GM21367 (cell line): ENCODE measurements around the gene NRSN2.

Experiments used
- ATAC-seq: cut with Tn5 transposase; IDR thresholded peaks from one replicate; pipeline ENCODE4 v1.9.1; 2021; ENCODE audit not compliant: unreplicated experiment

NRSN2 gene

DNA sequence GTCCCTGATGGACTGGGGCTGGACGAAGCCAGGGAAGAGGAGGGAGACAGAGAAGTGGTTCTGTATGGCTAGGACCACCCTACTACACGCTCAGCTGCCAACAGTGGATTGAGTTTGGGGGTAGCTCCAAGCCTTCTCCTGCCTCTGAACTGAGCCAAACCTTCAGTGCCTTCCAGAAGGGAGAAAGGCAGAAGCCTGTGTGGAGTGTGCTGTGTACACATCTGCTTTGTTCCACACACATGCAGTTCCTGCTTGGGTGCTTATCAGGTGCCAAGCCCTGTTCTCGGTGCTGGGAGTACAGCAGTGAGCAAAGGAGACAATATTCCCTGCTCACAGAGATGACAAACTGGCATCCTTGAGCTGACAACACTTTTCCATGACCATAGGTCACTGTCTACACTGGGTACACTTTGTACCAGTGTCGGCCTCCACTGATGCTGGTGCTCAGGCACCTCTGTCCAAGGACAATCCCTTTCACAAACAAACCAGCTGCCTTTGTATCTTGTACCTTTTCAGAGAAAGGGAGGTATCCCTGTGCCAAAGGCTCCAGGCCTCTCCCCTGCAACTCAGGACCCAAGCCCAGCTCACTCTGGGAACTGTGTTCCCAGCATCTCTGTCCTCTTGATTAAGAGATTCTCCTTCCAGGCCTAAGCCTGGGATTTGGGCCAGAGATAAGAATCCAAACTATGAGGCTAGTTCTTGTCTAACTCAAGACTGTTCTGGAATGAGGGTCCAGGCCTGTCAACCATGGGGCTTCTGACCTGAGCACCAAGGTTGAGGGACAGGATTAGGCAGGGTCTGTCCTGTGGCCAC, 49.9 kb downstream of the NRSN2 start:
- ATAC-seq, result no peak

DNA sequence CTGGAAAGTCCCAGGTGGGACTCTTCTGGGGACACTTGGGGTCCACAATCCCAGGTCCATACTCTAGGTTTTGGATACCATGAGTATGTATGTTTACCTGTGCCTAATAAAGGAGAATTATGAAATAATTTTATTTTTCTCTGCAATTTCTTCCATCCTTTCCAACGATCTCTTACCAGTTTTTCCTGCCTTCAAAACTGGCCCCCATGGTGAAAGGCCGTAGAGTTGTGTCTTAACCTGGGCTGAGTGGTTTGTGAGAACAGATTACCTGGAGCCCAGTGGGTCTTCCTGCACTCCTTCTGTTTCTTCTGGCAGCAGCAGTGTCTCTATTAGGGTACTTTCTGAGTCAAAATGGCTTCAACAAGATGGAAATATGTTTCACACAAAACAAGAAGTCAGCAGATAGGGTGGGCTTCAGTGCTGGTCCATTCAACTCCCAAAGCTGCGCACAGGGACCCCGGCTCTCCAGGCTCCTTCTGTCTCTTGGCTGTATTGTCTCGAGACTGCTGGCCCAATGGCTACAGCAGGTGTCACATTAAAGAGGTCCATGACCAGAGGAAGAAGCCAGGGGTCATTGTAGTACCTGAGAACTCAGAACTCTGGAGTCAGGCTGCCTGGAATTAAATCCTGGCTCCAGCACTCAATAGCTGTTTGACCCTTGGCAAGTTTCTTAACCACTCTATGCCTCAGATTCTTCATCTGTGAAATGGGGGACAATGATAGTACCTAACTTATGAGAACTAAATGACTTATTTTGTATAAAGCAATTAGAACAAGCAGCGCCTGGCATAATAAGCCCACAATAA, 50.7 kb downstream of the NRSN2 start:
- no peak for ATAC-seq

DNA sequence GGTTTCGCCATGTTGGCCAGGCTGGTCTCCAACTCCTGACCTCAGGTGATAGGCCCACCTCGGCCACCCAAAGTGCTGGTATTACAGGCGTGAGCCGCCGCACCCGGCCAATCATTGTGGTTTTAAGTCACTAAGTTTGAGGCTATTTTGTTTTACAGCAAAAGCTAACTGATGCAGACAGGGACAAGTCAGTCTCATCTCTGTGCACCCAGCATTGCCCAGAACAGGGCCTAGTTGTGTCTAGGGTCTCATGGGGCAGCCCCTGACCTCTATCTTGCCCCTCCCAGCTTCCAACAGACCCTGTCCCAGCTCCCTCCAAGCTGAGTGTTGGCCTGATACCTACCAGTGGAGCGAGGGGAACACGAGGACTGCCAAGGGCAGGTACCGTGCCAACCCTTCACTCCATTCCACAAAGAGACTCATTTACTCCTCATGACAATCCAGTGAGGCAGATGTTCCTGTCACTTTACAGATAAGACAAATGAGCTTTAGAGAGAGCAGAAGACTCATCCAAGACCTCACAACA, 52.3 kb downstream of the NRSN2 start:
- no peak for ATAC-seq

DNA sequence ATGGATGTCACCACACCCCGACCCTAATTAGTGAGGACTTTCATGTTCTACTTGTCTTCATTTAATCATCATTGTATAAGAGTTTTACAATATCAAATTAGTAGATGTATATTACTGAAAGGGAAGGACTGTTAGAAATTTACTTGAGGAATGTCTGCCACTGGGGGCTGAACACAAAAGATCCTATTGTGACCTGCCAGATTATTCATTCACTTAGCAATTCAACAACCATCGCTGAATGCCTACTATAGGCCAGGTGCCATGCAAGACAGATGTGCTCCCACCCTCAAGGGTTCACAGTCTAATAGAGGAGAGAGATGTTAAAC, 53.2 kb downstream of the NRSN2 start:
- ATAC-seq, result no peak

DNA sequence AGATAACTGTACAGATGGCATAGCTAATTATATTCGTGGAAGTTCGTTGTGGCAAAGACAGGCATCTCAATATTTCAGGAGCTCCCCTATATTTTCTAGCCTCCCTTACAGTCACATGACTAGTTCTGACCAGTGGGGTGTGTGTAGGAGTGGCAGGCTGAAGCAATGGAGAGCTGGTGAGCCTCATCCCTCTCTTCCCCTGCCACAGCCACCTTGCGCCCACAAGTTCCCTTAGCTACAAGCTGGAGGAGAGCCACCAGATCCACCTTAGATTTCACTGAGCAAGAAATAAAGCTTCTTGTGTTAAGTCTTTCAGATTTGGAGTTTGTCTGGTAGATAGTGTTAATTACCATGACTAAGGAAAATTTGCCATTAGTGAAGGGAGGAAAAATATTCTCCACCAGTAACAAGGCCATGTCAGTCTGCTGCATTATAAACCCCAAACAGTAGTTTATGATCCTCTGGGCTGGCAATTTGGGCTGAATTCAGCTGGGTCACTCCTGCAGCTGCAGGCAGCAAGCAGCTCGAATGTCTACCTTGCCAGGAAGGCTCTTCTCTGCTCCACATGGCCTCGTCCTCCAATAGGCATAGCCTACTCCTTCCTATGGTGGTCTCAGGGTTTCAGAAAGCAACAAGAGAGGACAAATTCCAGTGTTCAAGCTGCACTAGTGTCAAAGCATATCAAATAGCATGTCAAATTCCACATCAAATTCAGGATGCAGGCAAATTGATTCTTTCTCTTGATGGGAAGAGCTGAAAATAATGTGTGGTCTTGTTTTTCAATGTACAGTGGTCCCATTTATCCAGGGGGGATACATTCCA, 53.8 kb downstream of the NRSN2 start:
- ATAC-seq, result no peak

DNA sequence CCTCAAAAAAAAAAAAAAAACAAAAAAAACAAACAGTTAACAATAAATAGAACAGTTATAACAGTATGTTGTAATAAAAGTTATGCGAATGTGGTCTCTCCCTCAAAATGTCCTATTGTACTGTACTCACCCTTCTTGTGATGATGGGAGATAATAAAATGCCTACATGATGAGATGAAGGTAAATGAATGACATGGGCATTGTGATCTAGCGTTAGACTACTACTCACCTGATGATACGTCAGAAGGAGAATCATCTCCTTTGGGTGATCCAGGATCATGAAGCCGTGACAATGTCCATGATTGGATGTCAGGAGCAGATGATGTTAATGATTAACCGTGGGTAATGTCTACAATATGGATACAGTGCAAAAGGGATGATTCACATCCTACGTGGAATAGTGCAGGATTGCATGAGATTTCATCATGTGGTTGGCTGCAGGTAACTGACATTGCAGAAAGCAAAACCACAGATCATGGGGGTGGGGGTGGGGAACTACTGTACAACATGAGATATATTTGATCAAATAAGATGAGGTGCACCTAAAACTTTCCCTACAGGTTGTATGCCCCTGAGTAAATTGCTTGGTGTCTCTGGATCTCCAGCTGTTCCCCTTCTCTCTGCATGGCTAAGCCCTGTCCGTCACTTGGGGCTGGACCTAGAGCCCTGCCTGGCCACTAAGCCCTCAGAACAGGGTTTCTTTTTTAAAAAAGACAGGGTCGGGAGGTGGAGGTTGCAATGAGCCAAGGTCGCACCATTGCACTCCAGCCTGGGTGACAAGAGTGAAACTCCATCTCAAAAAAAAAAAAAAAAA, 55.0 kb downstream of the NRSN2 start:
- no peak for ATAC-seq

DNA sequence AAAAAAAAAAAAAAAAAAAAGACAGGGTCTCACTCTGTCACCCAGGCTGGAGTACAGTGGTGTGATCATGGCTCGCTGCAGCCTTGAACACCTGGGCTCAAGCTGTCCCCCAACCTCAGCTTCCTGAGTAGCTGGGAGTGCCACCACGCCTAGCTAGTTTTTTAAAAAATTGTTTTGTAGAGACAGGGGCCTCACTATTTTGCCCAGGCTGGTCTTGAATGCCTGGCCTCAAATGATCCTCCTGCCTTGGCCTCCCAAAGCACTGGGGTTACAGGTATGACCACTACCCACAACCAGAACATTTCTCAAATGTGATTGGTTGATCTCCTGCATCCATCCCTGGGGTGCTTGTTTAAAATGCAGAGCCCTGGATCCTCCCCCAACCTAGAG, 55.6 kb downstream of the NRSN2 start:
- no peak for ATAC-seq

DNA sequence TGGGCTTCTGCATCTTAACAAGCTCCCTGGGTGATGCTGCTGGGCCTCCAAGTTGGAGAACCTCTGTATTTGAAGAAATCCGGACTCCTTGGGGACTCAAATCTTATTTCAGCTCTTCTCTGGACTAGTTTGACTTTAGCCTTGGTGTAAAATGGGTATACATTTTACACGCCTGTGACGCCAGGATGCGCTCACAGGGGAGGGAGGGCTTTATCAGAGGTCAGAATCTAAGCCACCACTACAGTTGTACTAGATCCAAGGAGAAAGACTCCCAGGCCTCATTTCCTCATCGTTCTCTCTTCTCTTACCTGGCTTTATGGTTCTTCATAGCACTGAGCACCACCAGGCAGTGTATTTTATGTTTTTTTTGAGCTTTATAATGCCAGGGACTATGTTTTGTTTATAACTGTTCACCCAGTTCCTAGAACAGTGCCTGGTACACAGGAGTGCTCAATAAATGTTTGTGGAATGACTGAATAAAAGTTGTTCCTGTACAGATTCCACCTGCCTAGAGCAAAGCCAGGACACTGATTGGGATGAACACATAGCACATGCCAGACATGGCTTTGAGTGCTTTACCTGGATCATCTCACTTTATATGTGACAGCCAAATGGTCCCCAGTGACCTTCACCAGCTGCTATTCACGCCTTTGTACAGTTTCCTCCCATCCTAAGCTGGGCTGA, 56.1 kb downstream of the NRSN2 start:
- no peak for ATAC-seq

DNA sequence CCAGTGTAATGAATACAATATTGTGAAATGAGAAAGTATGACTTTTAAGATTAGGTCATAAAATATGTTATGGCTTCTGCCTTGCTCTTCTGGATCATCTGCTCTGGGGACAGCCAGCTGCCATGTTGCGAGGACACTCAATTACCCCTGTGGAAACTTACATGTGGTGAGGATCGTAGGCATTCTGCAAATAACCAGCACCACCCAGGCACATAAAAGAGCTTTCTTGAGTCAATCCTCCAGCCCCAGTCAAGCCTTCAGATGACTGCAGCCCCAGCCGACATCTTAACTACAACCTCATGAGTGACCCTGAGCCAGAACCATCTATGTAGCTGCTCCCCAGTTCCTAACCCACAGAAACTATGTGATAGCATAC, 56.7 kb downstream of the NRSN2 start:
- ATAC-seq, result no peak

DNA sequence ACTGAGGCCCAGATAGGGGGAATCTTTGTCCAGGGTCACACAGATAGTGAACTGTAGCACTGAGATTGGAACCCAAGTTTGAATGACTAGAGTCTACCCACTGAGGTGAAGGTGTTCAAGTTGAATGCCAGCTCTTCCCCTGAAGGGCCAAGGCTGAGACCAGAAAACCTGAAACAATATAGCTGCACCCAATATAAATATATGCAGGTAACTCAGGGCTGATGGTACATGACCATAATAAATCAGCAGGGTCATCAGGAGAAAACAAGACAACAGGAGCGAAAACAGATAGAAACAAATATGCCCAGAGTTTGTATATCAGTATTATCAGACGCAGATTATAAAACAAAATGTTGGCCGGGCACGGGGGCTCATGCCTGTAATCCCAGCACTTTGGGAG, 57.2 kb downstream of the NRSN2 start:
- no peak for ATAC-seq
